ENCODE measurements around the gene THAP11. TPM values are rescaled to one million over a fixed set of nuclear protein-coding genes. Genes with fewer than 3 reads are reported as not detected.

THAP11 gene
- total and polyA plus RNA-seq, 2 of the 13 experiments (the other 11 are each of a cell fraction or from before 2014, with no cell fraction given), result 44.2 to 53.4 TPM

GRCh38 chr16:67857547-67858233 is 15.6 kb downstream of the THAP11 start (continued):
- peak; percentile 70 for TF ChIP-seq MNT (IDR thresholded peaks at IDR 0.05)
- TF ChIP-seq ZIK1 (CRISPR knock-in tag; IDR thresholded peaks at IDR 0.05; ENCODE audit: borderline replicate concordance, low read depth), result no peak
- TF ChIP-seq MYNN (CRISPR knock-in tag; IDR thresholded peaks at IDR 0.05; ENCODE audit: low read depth), result no peak
- no peak for TF ChIP-seq ZNF296 (CRISPR knock-in tag; conservative IDR thresholded peaks at IDR 0.05)
- no peak for TF ChIP-seq PRPF4 (IDR thresholded peaks at IDR 0.05; ENCODE audit: low read depth, low read length, poor library complexity, severe bottlenecking)
- no peak for TF ChIP-seq PHB2 (IDR thresholded peaks at IDR 0.05; ENCODE audit: partially characterized antibody)
- TF ChIP-seq ZNF792 (CRISPR knock-in tag; IDR thresholded peaks at IDR 0.05), result no peak
- peak; percentile 82 for TF ChIP-seq TBX2 (CRISPR knock-in tag; IDR thresholded peaks at IDR 0.05; ENCODE audit: borderline replicate concordance)
- no peak for TF ChIP-seq AKNA (CRISPR knock-in tag; IDR thresholded peaks at IDR 0.05; ENCODE audit: borderline replicate concordance)
- TF ChIP-seq CSRNP2 (CRISPR knock-in tag; conservative IDR thresholded peaks at IDR 0.05; ENCODE audit: low read depth), result no peak
- TF ChIP-seq REST (IDR thresholded peaks at IDR 0.05; ENCODE audit: borderline replicate concordance in 1 of 2, low read depth in 1 of 2, low read length in 2 of 2), result peak in 1 of 2 experiments; percentile 67; a peak in 1 of 4 replicates
- no peak for TF ChIP-seq ZNF550 (CRISPR knock-in tag; IDR thresholded peaks at IDR 0.05; ENCODE audit: borderline replicate concordance)
- TF ChIP-seq PHF8 (CRISPR knock-in tag; IDR thresholded peaks at IDR 0.05), result no peak
- no peak for TF ChIP-seq ZBTB1 (CRISPR knock-in tag; IDR thresholded peaks at IDR 0.05; ENCODE audit: borderline replicate concordance)
- TF ChIP-seq ZNF75D (CRISPR knock-in tag; IDR thresholded peaks at IDR 0.05; ENCODE audit: borderline replicate concordance), result no peak
- peak; percentile 78 for TF ChIP-seq SALL1 (CRISPR knock-in tag; IDR thresholded peaks at IDR 0.05)
- TF ChIP-seq HMG20B (CRISPR knock-in tag; conservative IDR thresholded peaks at IDR 0.05), result no peak
- no peak for TF ChIP-seq SIX4 (CRISPR knock-in tag; IDR thresholded peaks at IDR 0.05)

All from HepG2 (cell line).